ENCODE results near the gene CERK.

CERK gene

GRCh38 chr22:46749682-46750529, 11.9 kb upstream of the CERK start:
- no peak for TF ChIP-seq FOXP2 (optimal IDR thresholded peaks at IDR 0.05; ENCODE audit: borderline replicate concordance, extremely low read depth, extremely low read length, insufficient read depth)
- TF ChIP-seq REST (IDR thresholded peaks at IDR 0.05; ENCODE audit: insufficient read depth in 1 of 2, low read depth in 2 of 2, low read length in 2 of 2), result no peak
- no peak for TF ChIP-seq TAF1 (IDR thresholded peaks at IDR 0.05; ENCODE audit: borderline replicate concordance, insufficient read depth, low read length)
- TF ChIP-seq POLR2AphosphoS5 (IDR thresholded peaks at IDR 0.05; ENCODE audit: low read depth, low read length), result no peak
- TF ChIP-seq SIN3A (IDR thresholded peaks at IDR 0.05; ENCODE audit: borderline replicate concordance, insufficient read depth, low read length), result no peak

DNA sequence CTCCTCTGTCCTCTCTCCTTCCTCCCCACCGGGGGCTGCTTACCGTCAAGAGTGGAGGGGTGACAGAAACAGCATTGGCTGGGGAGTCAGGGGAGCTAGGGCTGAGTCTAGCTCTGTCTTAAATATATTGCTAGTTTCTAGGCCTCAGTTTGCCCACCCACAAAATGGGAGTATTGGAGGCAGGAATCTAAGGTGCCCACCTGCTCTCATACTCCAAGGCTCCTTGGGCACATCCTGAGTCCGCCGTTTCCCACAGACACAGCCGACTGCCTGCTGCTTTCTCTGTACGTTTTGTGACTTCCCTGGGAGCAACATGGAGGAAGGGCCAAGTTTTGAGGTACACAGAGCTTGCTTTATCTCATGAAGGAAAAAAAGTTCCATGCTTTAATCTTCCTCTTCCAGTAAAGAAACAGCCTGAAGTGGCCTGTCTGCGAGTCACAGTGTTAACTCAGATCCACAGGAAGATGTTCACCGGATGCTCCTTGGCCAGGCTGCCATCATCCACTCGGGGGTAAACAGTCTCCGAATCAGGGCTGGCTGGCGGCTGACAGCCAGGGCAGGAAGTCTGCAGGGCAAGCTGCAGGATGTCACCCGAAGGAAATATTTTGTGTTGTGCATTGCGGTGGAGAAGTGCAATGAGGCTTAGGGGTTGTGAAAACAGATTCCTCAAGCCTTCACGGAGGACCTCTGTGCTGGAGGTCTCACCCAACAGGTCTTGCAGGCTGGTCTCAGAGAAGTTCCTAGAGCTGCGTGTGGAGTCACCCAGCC, 11.0 kb upstream of the CERK start:
- no peak for TF ChIP-seq REST (IDR thresholded peaks at IDR 0.05; ENCODE audit: insufficient read depth in 1 of 2, low read depth in 2 of 2, low read length in 2 of 2)
- TF ChIP-seq FOXP2 (optimal IDR thresholded peaks at IDR 0.05; ENCODE audit: borderline replicate concordance, extremely low read depth, extremely low read length, insufficient read depth), result peak; percentile 96

DNA sequence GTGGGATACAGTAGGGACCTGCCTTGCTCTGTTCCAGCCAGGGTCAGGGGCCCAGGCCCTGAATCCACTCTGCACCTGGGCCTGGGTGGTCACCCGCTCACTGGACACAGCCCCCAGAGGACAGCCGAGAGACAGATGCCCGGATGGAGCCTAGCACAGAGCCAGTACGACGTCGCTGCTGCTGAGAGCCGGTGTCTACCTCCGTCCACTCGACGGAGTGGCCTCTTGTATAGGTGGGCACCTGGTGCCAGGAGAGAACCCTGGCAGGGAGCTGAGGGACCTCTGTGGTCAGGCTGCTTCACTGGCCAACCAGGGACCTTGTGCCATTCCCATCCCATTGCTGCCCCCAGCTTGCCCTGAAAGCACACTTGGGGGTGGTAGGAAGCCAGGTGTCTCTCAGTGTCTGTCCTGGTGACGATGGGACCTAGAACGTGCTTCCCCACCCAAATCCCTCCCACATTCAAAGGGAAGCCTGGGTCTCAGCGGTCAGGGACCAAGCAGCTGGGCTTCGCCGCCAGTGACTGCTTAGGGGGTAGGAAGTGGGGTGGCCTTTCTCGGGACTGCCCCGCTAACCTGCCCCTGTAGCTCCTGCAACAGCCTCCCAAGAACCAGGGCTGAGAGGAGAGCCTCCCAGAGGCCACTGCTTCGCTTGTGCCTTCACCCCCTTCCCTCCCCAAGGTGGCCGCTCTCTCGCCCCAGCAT, 10.3 kb upstream of the CERK start:
- TF ChIP-seq FOXP2 (optimal IDR thresholded peaks at IDR 0.05; ENCODE audit: borderline replicate concordance, extremely low read depth, extremely low read length, insufficient read depth) (no peak), POLR2AphosphoS5 (IDR thresholded peaks at IDR 0.05; ENCODE audit: low read depth, low read length) (no peak), REST (IDR thresholded peaks at IDR 0.05; ENCODE audit: insufficient read depth in 1 of 2, low read depth in 2 of 2, low read length in 2 of 2) (no peak), TAF1 (IDR thresholded peaks at IDR 0.05; ENCODE audit: borderline replicate concordance, insufficient read depth, low read length) (no peak)

GRCh38 chr22:46747646-46748045, 9.6 kb upstream of the CERK start:
- TF ChIP-seq REST (IDR thresholded peaks at IDR 0.05; ENCODE audit: insufficient read depth in 1 of 2, low read depth in 2 of 2, low read length in 2 of 2) (no peak), SIN3A (IDR thresholded peaks at IDR 0.05; ENCODE audit: borderline replicate concordance, insufficient read depth, low read length) (no peak), FOXP2 (optimal IDR thresholded peaks at IDR 0.05; ENCODE audit: borderline replicate concordance, extremely low read depth, extremely low read length, insufficient read depth) (no peak), TAF1 (IDR thresholded peaks at IDR 0.05; ENCODE audit: borderline replicate concordance, insufficient read depth, low read length) (no peak), POLR2AphosphoS5 (IDR thresholded peaks at IDR 0.05; ENCODE audit: low read depth, low read length) (no peak)

Measured in PFSK-1 (cell line).